Gastroesophageal sphincter (tissue), 3 donors: ENCODE data around the gene BCAR3.

ENCODE experiments used
- CTCF ChIP-seq, 4 experiments: fragments of 200-600 bp in 2 of 4; fragments of 450-650 bp in 2 of 4; sonication (generic) in 1 of 4; IDR thresholded peaks; one replicate each; pipeline ENCODE4 v1.5.1; 2017 to 2019; ENCODE audit warnings: antibody characterized with exemption in 4 of 4, mild to moderate bottlenecking in 2 of 4, moderate library complexity in 2 of 4
- POLR2A ChIP-seq, 2 donors: fragments of 450-650 bp; IDR thresholded peaks; one replicate each; pipeline ENCODE4 v1.6.1; 2017; ENCODE audit warnings: antibody characterized with exemption in 2 of 2, mild to moderate bottlenecking in 2 of 2, moderate library complexity in 1 of 2

GRCh38 chr1:93521618-93522017 lies 160.0 kb downstream of the BCAR3 start:
- TF ChIP-seq POLR2A (IDR thresholded peaks at IDR 0.05) (no peak), CTCF (IDR thresholded peaks at IDR 0.05) (no peak)
